Measurements from ENCODE around the gene MAN2A2. TPM values are rescaled to one million over a fixed set of nuclear protein-coding genes. Genes with fewer than 3 reads are reported as not detected.

MAN2A2 gene
- total RNA-seq, 6 experiments from 2014 or later, result 41.4 to 91.6 (median 59.8) TPM

GRCh38 chr15:90929246-90930019 lies 26.3 kb downstream of the MAN2A2 start:
- Histone ChIP-seq H3K27me3 (no peaks in the 10 kb centered on the region), H3K4me1 (peaks cover 0 to 25% (median 6%) of the 10 kb centered on the region in 4 donors), H3K27ac (peak overlapping the region; percentile 93 to 96 (median 93)), H3K9me3 (no peaks in the 10 kb centered on the region), H3K36me3 (no peaks in the 10 kb centered on the region), H3K4me3 (peak overlapping the region; percentile 65 to 88 (median 71))
- DNase-seq (no peak), ATAC-seq (peak in 2 of 4 donors; percentile 2 to 15)
- intact Hi-C loops (cut with DNase I), result no loop called here
- 33% methylated on average over 21 of the region's 21 CpGs for WGBS (ENCODE audit: insufficient coverage, low coverage, low lambda C conversion rate, missing lambda C conversion rate)
- no peak for TF ChIP-seq CTCF (IDR thresholded peaks at IDR 0.05)
- TF ChIP-seq POLR2A (IDR thresholded peaks at IDR 0.05), result no peak

GRCh38 chr15:90930861-90931574 lies 27.9 kb downstream of the MAN2A2 start:
- TF ChIP-seq CTCF (IDR thresholded peaks at IDR 0.05), result no peak
- no peak for TF ChIP-seq POLR2A (IDR thresholded peaks at IDR 0.05)
- peak overlapping the region; percentile 71 to 88 (median 88) for H3K4me3 ChIP-seq
- no peaks in the 10 kb centered on the region for H3K36me3 ChIP-seq
- H3K9me3 ChIP-seq, result no peaks in the 10 kb centered on the region
- intact Hi-C loops (cut with DNase I), result no loop called here
- WGBS (ENCODE audit: insufficient coverage, low coverage, low lambda C conversion rate, missing lambda C conversion rate), result 57% methylated on average over 13 of the region's 15 CpGs
- ATAC-seq (no peak), DNase-seq (no peak)
- peak overlapping the region; percentile 93 to 96 (median 93) for H3K27ac ChIP-seq
- H3K4me1 ChIP-seq, result peaks cover 0 to 35% (median 6%) of the 10 kb centered on the region in 4 donors
- H3K27me3 ChIP-seq, result no peaks in the 10 kb centered on the region

- peak overlapping the region; percentile 93 to 96 (median 93) for H3K27ac ChIP-seq
- DNase-seq (no peak), ATAC-seq (no peak)
- 42% methylated on average over 2 of the region's 6 CpGs for WGBS (ENCODE audit: insufficient coverage, low coverage, low lambda C conversion rate, missing lambda C conversion rate)
- peak overlapping the region; percentile 81 to 88 (median 88) for H3K4me3 ChIP-seq
- H3K9me3 ChIP-seq, result no peaks in the 10 kb centered on the region
- TF ChIP-seq CTCF (IDR thresholded peaks at IDR 0.05) (no peak), POLR2A (IDR thresholded peaks at IDR 0.05) (peak; percentile 38)
- intact Hi-C loops (cut with DNase I), result no loop called here
- peaks cover 0 to 37% (median 6%) of the 10 kb centered on the region in 4 donors for H3K4me1 ChIP-seq
- H3K36me3 ChIP-seq, result no peaks in the 10 kb centered on the region
- no peaks in the 10 kb centered on the region for H3K27me3 ChIP-seq
Observed at GRCh38 chr15:90931575-90931827, 28.4 kb downstream of the MAN2A2 start.

- no peaks in the 10 kb centered on the region for H3K27me3 ChIP-seq
- ATAC-seq, result peak; percentile 56 to 73 (median 66)
- no peaks in the 10 kb centered on the region for H3K36me3 ChIP-seq
- peak; percentile 94 to 98 (median 98) for TF ChIP-seq CTCF (IDR thresholded peaks at IDR 0.05)
- peak; percentile 73 for TF ChIP-seq POLR2A (IDR thresholded peaks at IDR 0.05)
- H3K4me1 ChIP-seq, result peaks cover 0 to 37% (median 6%) of the 10 kb centered on the region in 4 donors
- 1% methylated on average over 10 of the region's 52 CpGs for WGBS (ENCODE audit: insufficient coverage, low coverage, low lambda C conversion rate, missing lambda C conversion rate)
- peak; percentile 93 for DNase-seq
- H3K4me3 ChIP-seq, result peak within 1 kb of the TSS; percentile 81 to 88 (median 88)
- H3K27ac ChIP-seq, result peak within 1 kb of the TSS; percentile 93 to 96 (median 93)
- no peaks in the 10 kb centered on the region for H3K9me3 ChIP-seq
- intact Hi-C loops (cut with DNase I), result no loop called here
Observed at GRCh38 chr15:90931828-90932659, 28.9 kb downstream of the MAN2A2 start, which contains the start of gene HDDC3. Gene HDDC3 (minus strand): TSS chr15:90932549. CDS start chr15:90932540, 9 bp downstream.

All from right lobe of liver (tissue), 6 donors.